Kidney (tissue), 14 donors: Measurements from ENCODE around the gene CLIC5. TPM values are rescaled to one million over a fixed set of nuclear protein-coding genes. Genes with fewer than 3 reads are reported as not detected.

Experiments
- DNase-seq, 5 donors: peaks; one replicate each; pipeline ENCODE4 v3.0.0-alpha.2; 2013 to 2020
- FAIRE-seq: peaks from 2 replicates; lab custom pipeline; 2012; peaks lifted over from hg19 to GRCh38; lab: Jason Lieb, UNC
- H3K27ac ChIP-seq, 2 donors: one replicate each; pipeline ENCODE4 v1.7.0; 2013; ENCODE audit warnings: low read depth in 2 of 2, low read length in 2 of 2, inconsistent platforms in 1 of 2
- H3K27me3 ChIP-seq: one replicate; pipeline ENCODE4 v1.7.1; 2013; ENCODE audit warnings: low read length, inconsistent platforms; ENCODE audit not compliant: control insufficient read depth, insufficient read depth
- H3K36me3 ChIP-seq, 3 donors: one replicate each; pipeline versions ENCODE4 v1.7.0 to v1.7.1; 2013; ENCODE audit warnings: low read length in 3 of 3, control low read depth in 1 of 3, inconsistent platforms in 1 of 3; ENCODE audit not compliant: insufficient read depth in 3 of 3, control insufficient read depth in 2 of 3
- H3K4me1 ChIP-seq, 3 donors: one replicate each; pipeline versions ENCODE4 v1.7.0 to v1.7.1; 2013; ENCODE audit warnings: low read length in 3 of 3, inconsistent platforms in 1 of 3, low read depth in 1 of 3; ENCODE audit not compliant: control insufficient read depth in 2 of 3, insufficient read depth in 2 of 3
- H3K4me3 ChIP-seq, 3 donors: one replicate each; pipeline versions ENCODE4 v1.7.0 to v1.8.1; 2013; ENCODE audit warnings: low read length in 3 of 3, control low read depth in 1 of 3, inconsistent platforms in 1 of 3
- H3K9ac ChIP-seq, 3 donors: one replicate each; pipeline versions ENCODE4 v1.7.0 to v1.7.1; 2013; ENCODE audit warnings: low read length in 3 of 3, control low read depth in 1 of 3, inconsistent platforms in 1 of 3
- H3K9me3 ChIP-seq, 3 donors: one replicate each; pipeline versions ENCODE4 v1.7.0 to v1.7.1; 2013; ENCODE audit warnings: low read length in 3 of 3, control low read depth in 1 of 3, inconsistent platforms in 1 of 3; ENCODE audit not compliant: control insufficient read depth in 2 of 3, insufficient read depth in 1 of 3
- intact Hi-C: fragments of 100-400 bp; cut with DNase I; formaldehyde crosslinking; loops from one replicate; pipeline ENCODE4 v1.11.1; 2022
- polyA plus RNA-seq: library from polyadenylated mRNA; stranded (reverse); fragments of 350-450 nt; fragmentation: Illumina TruSeq; extraction: RNeasy Lipid Tissue Mini Kit (QIAGEN cat#74804); gene quantifications from one replicate; pipeline ENCODE4 v1.2.3, GENCODE V29; 2014; ENCODE audit warnings: low read depth, low replicate concordance; ENCODE audit not compliant: insufficient read depth
- total RNA-seq: library from RNA; stranded (reverse); fragmentation: NEBNext Ultra II Directional; extraction: Animal tissue kit (Norgen Biotek cat#: 25700); gene quantifications from one replicate; pipeline ENCODE4 v1.2.1, GENCODE V29; 2021
- TF ChIP-seq, protein P1 (sequence below): IDR thresholded peaks from 3 replicates; pipeline ENCODE4 v1.5.1; 2012; ENCODE audit warnings: mild to moderate bottlenecking, moderate library complexity, borderline replicate concordance; ENCODE audit not compliant: insufficient read depth; ENCODE audit errors: extremely low read depth
- donor health status: control.
- donor health status: control.
- donor health status: control.
- donor health status: control.
- donor health status: control.
- donor health status: DM: yes; HTN: yes; CAD: no.
- donor health status: Normal renal cell carcinoma (clear cell type).

Gene CLIC5
- total and polyA plus RNA-seq, 2 donors from 2014 or later, result 7.4 to 54.3 TPM

DNA sequence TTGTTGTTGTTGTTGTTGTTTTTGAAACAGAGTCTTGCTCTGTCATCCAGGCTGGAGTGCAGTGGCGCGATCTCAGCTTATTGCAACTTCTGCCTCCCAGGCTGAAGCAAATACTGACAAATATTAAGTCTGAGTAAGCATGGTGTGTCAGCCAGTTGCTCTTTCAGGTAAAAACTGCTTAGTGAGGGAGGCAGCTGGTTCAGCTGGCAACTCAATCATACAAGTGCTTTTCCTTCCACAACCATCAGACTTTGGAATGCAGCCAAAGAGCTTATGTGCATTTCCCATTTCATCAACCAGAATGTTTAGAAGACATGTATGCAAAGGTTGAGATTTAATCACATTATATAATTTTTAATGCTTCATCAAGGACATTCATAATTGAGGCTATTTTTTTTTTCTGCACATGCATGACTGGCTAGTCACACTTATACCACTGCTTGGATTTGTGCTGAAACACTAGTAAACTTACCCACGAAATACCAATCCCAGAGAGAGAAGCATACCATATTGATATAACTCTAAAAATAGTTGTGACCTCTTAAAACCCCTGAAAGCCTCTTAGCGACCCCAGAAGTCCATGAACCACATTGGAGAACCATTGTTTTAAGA, 56.0 kb downstream of the CLIC5 start:
- intact Hi-C loops, result no loop called here
- Histone ChIP-seq H3K4me1 (peaks cover 0 to 8% (median 6%) of the 10 kb centered on the region in 3 donors), H3K9ac (no peak overlapping the region), H3K36me3 (no peaks in the 10 kb centered on the region), H3K27me3 (no peaks in the 10 kb centered on the region), H3K4me3 (no peak overlapping the region), H3K9me3 (no peaks in the 10 kb centered on the region), H3K27ac (no peak overlapping the region)
- FAIRE-seq (no peak), DNase-seq (peak in 2 of 5 donors; percentile 78 to 88)
- TF ChIP-seq, protein P1, sequence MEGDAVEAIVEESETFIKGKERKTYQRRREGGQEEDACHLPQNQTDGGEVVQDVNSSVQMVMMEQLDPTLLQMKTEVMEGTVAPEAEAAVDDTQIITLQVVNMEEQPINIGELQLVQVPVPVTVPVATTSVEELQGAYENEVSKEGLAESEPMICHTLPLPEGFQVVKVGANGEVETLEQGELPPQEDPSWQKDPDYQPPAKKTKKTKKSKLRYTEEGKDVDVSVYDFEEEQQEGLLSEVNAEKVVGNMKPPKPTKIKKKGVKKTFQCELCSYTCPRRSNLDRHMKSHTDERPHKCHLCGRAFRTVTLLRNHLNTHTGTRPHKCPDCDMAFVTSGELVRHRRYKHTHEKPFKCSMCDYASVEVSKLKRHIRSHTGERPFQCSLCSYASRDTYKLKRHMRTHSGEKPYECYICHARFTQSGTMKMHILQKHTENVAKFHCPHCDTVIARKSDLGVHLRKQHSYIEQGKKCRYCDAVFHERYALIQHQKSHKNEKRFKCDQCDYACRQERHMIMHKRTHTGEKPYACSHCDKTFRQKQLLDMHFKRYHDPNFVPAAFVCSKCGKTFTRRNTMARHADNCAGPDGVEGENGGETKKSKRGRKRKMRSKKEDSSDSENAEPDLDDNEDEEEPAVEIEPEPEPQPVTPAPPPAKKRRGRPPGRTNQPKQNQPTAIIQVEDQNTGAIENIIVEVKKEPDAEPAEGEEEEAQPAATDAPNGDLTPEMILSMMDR, result no peak

DNA sequence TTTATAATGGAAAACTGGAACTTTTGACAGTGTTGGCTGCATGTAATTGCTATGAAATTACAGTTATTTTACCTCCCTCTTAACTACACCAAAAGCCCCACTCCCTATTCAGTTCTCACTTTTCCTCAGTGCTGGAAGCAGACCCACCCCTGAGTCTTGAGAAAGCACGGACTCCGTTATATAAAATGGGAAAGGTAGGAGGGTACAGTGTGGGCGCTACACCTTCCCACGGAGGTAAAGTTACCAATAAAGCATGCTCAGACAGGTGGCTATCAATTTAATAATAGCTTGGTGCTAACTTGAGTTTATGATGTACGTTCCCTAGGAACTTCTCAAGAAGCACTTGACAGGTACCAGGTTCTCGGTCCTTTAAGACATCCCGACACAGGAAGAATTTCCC, 59.0 kb downstream of the CLIC5 start:
- TF ChIP-seq, protein P1, result no peak
- DNase-seq (no peak), FAIRE-seq (no peak)
- Histone ChIP-seq H3K36me3 (no peaks in the 10 kb centered on the region), H3K27ac (no peak overlapping the region), H3K4me3 (no peak overlapping the region), H3K9me3 (no peaks in the 10 kb centered on the region), H3K4me1 (peaks cover 3 to 6% (median 4%) of the 10 kb centered on the region in 3 donors), H3K9ac (no peak overlapping the region), H3K27me3 (no peaks in the 10 kb centered on the region)
- intact Hi-C loops, result no loop called here

DNA sequence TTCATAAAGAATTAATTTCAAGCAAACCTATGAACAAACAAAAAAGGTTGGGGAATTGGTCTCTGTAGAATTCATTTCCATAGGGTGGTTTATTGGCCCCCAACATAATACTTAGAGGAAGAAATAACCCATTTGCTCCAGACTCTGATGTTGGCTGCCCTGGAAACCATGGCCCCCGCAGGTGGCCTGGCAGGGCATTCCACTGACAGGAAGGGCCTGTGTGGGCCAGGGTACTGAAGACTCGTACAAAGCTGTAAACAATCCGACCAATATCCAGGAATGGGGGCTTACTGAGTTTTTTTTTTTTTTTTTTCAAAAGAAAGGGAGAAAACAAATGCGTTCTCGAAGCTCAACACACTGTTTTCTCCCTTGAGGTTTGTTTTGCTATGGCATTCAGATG, 59.5 kb downstream of the CLIC5 start:
- H3K9me3 ChIP-seq, result no peaks in the 10 kb centered on the region
- no peak for FAIRE-seq
- TF ChIP-seq, protein P1, result no peak
- H3K4me3 ChIP-seq, result no peak overlapping the region
- H3K27me3 ChIP-seq, result no peaks in the 10 kb centered on the region
- no peak overlapping the region for H3K27ac ChIP-seq
- H3K36me3 ChIP-seq, result no peaks in the 10 kb centered on the region
- no peak for DNase-seq
- intact Hi-C loops, result no loop called here
- H3K4me1 ChIP-seq, result peaks cover 3 to 6% (median 4%) of the 10 kb centered on the region in 3 donors
- no peak overlapping the region for H3K9ac ChIP-seq
